Neural progenitor cell (in vitro differentiated cells): ENCODE results near the gene MORC4. TPM values are rescaled to one million over a fixed set of nuclear protein-coding genes. Genes with fewer than 3 reads are reported as not detected.

ENCODE experiments used
- DNase-seq: peaks from one replicate; pipeline ENCODE4 v3.0.0-alpha.2; 2016; ENCODE audit warnings: low spot score
- H2AFZ ChIP-seq: fragments of 200-600 bp; sonication (generic); replicated peaks from 2 replicates; pipeline ENCODE4 v1.6.1; 2016; ENCODE audit warnings: antibody characterized with exemption
- H3F3A ChIP-seq: fragments of 200-600 bp; sonication (generic); 2 replicates; pipeline ENCODE4 v1.6.1; 2016; ENCODE audit warnings: antibody characterized with exemption, low read depth
- H3K27ac ChIP-seq: fragments of 200-600 bp; sonication (generic); 2 replicates; pipeline ENCODE4 v1.5.1; 2016; ENCODE audit warnings: mild to moderate bottlenecking
- H3K27me3 ChIP-seq: fragments of 200-600 bp; sonication (generic); 2 replicates; pipeline ENCODE4 v1.6.1; 2016; ENCODE audit warnings: mild to moderate bottlenecking, moderate library complexity
- H3K36me3 ChIP-seq: fragments of 200-600 bp; sonication (generic); 2 replicates; pipeline ENCODE4 v1.5.1; 2016
- H3K4me1 ChIP-seq: fragments of 200-600 bp; sonication (generic); 2 replicates; pipeline ENCODE4 v1.6.1; 2016; ENCODE audit warnings: mixed run types
- H3K4me2 ChIP-seq: fragments of 200-600 bp; sonication (generic); 2 replicates; pipeline ENCODE4 v1.6.1; 2016
- H3K4me3 ChIP-seq: fragments of 200-600 bp; sonication (generic); 2 replicates; pipeline ENCODE4 v1.5.1; 2016
- H3K79me2 ChIP-seq: fragments of 200-600 bp; sonication (generic); 2 replicates; pipeline ENCODE4 v1.6.1; 2016; ENCODE audit warnings: low read depth
- H3K9ac ChIP-seq: fragments of 200-600 bp; sonication (generic); 2 replicates; pipeline ENCODE4 v1.6.1; 2016
- H3K9me3 ChIP-seq: fragments of 200-600 bp; sonication (generic); 2 replicates; pipeline ENCODE4 v1.5.1; 2016; ENCODE audit warnings: low read depth
- H4K20me1 ChIP-seq: fragments of 200-600 bp; sonication (generic); 2 replicates; pipeline ENCODE4 v1.6.1; 2016; ENCODE audit warnings: low read depth
- H3K27ac Mint-ChIP-seq: 3 replicates; pipeline ENCODE4 v1.8.0; 2021; ENCODE audit warnings: mixed read lengths
- H3K27me3 Mint-ChIP-seq: 2 replicates; pipeline ENCODE4 v1.8.0; 2022; ENCODE audit warnings: low read depth, mild to moderate bottlenecking, inconsistent platforms, moderate library complexity, mixed read lengths; ENCODE audit not compliant: insufficient read depth
- H3K36me3 Mint-ChIP-seq: 3 replicates; pipeline ENCODE4 v1.8.0; 2021; ENCODE audit warnings: mixed read lengths
- H3K4me1 Mint-ChIP-seq: 3 replicates; pipeline ENCODE4 v1.8.0; 2021; ENCODE audit warnings: mixed read lengths
- H3K4me3 Mint-ChIP-seq: 3 replicates; pipeline ENCODE4 v1.8.0; 2021; ENCODE audit warnings: mild to moderate bottlenecking, moderate library complexity, mixed read lengths
- H3K9me3 Mint-ChIP-seq: 3 replicates; pipeline ENCODE4 v1.8.0; 2020; ENCODE audit warnings: mixed read lengths
- CTCF ChIP-seq: fragments of 200-600 bp; sonication (generic); IDR thresholded peaks from 2 replicates; pipeline ENCODE4 v1.5.1; 2017; ENCODE audit warnings: antibody characterized with exemption, mild to moderate bottlenecking
- EZH2 ChIP-seq: fragments of 200-600 bp; sonication (generic); IDR thresholded peaks from 2 replicates; pipeline ENCODE4 v1.6.1; 2017; ENCODE audit warnings: antibody characterized with exemption, mild to moderate bottlenecking, moderate library complexity
- EZH2phosphoT487 ChIP-seq: fragments of 200-600 bp; sonication (generic); IDR thresholded peaks from 2 replicates; pipeline ENCODE4 v1.6.1; 2017; ENCODE audit warnings: antibody characterized with exemption
- total RNA-seq: library from RNA; depleted of rRNA; stranded (reverse); fragments of >200 nt; gene quantifications from 2 replicates; pipeline ENCODE4 v1.2.3, GENCODE V29; 2015; ENCODE audit warnings: low replicate concordance

MORC4 gene
- total RNA-seq, 1 donor from 2014 or later, result 7.6 TPM

- Histone ChIP-seq H3K4me1 (peaks cover 20% of the 10 kb centered on the region), H3K36me3 (no peaks in the 10 kb centered on the region), H3K9me3 (no peaks in the 10 kb centered on the region), H3K27ac (peak within 1 kb of the TSS; percentile 65), H3F3A (peaks cover 16% of the 10 kb centered on the region), H3K79me2 (no peaks in the 10 kb centered on the region), H3K4me3 (no peak within 1 kb of the TSS), H3K9ac (no peak within 1 kb of the TSS), H3K4me2 (peak within 1 kb of the TSS; percentile 13), H4K20me1 (no peaks in the 10 kb centered on the region), H2AFZ (no peak within 1 kb of the TSS), H3K27me3 (no peaks in the 10 kb centered on the region)
- no peak within 1 kb of the TSS for H3K4me3 Mint-ChIP-seq
- H3K4me1 Mint-ChIP-seq, result peaks cover 52% of the 10 kb centered on the region
- H3K27ac Mint-ChIP-seq, result peak within 1 kb of the TSS; percentile 77
- peaks cover 6% of the 10 kb centered on the region for H3K27me3 Mint-ChIP-seq
- DNase-seq, result peak; percentile 32
- peaks cover 3% of the 10 kb centered on the region for H3K9me3 Mint-ChIP-seq
- TF ChIP-seq EZH2phosphoT487 (no peak), CTCF (no peak), EZH2 (no peak)
- H3K36me3 Mint-ChIP-seq, result no peaks in the 10 kb centered on the region
Measured at GRCh38 chrX:106903291-106903824, 96.7 kb downstream of the MORC4 start, which contains the start of gene RIPPLY1. TSS of gene RIPPLY1 (minus strand) at chrX:106903341. CDS start at chrX:106903287, 54 bp downstream.

DNA sequence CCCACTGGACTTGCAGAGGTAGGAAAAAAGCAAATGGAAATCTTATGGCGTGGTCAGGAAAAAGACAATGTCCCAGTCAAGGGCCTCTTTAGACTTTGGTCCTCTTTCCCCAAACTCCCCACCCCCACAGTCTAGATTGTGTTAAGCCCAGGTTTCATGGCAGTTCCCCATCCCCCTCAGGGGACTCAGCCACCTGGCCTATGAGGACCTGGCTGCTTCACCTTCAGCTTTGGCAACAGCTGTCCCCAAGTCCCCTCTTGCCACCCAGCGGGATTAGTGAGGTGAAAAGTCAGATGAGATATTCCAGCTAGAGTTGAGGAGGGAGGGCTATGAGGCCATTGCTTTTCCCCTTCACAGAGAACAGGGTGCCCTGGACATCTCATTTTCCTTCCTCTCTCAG is 97.3 kb downstream of the MORC4 start:
- no peak overlapping the region for H3K4me3 Mint-ChIP-seq
- Histone ChIP-seq H2AFZ (no peak overlapping the region), H4K20me1 (no peaks in the 10 kb centered on the region), H3K27ac (no peak overlapping the region), H3K36me3 (no peaks in the 10 kb centered on the region), H3K79me2 (no peaks in the 10 kb centered on the region), H3K27me3 (no peaks in the 10 kb centered on the region), H3K4me2 (no peak overlapping the region), H3K9me3 (no peaks in the 10 kb centered on the region), H3K9ac (no peak overlapping the region), H3K4me3 (no peak overlapping the region), H3F3A (peaks cover 16% of the 10 kb centered on the region), H3K4me1 (peaks cover 20% of the 10 kb centered on the region)
- no peak overlapping the region for H3K27ac Mint-ChIP-seq
- H3K4me1 Mint-ChIP-seq, result peaks cover 52% of the 10 kb centered on the region
- TF ChIP-seq EZH2 (no peak), CTCF (no peak), EZH2phosphoT487 (no peak)
- H3K9me3 Mint-ChIP-seq, result peaks cover 3% of the 10 kb centered on the region
- DNase-seq, result no peak
- H3K27me3 Mint-ChIP-seq, result peaks cover 6% of the 10 kb centered on the region
- no peaks in the 10 kb centered on the region for H3K36me3 Mint-ChIP-seq

DNA sequence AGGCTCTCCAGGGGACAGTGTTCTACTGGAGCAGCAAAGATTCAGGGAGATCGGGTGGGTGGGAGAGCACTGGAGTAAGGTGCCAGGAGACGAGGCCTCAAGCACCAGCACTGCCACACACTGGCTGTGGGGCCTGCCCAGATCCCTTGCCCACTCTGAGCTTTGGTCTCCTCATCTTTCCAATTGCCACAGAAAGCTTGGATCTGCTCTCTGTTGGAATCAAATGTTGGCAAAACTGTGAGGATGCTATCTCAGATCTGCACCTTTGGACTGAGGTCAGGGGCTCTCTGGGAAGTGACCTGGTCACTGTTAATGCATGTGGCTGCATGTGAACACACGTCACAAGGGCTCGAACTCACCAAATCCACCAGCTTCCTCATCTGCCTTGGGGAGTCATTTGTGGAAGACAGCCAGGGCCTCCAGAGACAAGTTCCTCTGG is 98.2 kb downstream of the MORC4 start:
- Histone ChIP-seq H3K9me3 (no peaks in the 10 kb centered on the region), H3K79me2 (no peaks in the 10 kb centered on the region), H3K9ac (no peak overlapping the region), H2AFZ (no peak overlapping the region), H3K4me3 (no peak overlapping the region), H3K27me3 (no peaks in the 10 kb centered on the region), H4K20me1 (no peaks in the 10 kb centered on the region), H3F3A (peaks cover 16% of the 10 kb centered on the region), H3K4me2 (no peak overlapping the region), H3K27ac (no peak overlapping the region), H3K4me1 (peaks cover 20% of the 10 kb centered on the region), H3K36me3 (no peaks in the 10 kb centered on the region)
- DNase-seq, result no peak
- Mint-ChIP-seq H3K4me1 (peaks cover 49% of the 10 kb centered on the region), H3K4me3 (no peak overlapping the region), H3K27me3 (peaks cover 6% of the 10 kb centered on the region), H3K27ac (no peak overlapping the region), H3K36me3 (no peaks in the 10 kb centered on the region), H3K9me3 (peaks cover 3% of the 10 kb centered on the region)
- TF ChIP-seq EZH2 (no peak), EZH2phosphoT487 (no peak), CTCF (no peak)
